ENCODE measurements around the gene SEMA5A. TPM values are rescaled to one million over a fixed set of nuclear protein-coding genes. Genes with fewer than 3 reads are reported as not detected.
A peak's percentile ranks its signal among the peaks of the same experiment; 100 is the strongest.

Gene SEMA5A
- total and polyA plus RNA-seq, 11 donors = 4.6 to 71.5 (median 33.8) TPM

DNA sequence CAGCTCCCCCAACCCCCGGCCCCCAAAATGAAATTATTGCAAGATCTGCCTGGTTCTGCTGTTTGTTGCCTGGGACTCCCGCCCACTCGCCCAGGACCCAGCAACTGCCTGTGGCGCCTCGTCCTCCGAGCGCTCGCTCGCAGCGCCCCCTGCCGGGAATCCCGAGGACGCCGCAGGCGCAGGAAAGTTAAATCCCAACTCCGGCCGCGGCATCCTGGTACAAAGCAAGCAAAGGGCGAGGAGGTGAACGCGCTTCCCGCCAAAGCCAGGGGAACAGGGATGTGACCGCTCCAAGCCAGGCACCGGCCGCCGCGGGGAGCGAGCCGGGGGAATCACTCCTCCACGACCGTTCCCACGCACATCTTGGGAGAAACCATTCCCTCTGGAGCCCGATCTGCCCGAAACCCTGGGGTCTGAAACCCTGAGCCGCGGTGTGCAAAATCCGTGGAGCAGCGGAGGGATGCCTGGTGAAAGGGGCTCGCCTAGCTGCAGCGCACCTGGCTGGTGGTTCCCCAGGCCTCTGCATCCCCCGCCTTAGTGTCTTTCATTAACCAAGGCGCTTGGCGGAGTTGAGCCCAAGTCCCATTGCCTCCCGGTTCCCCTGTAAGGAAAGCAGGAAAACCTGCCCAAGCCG is 1.3 kb downstream of the SEMA5A start:
- peaks cover 0 to 10% (median 8%) of the 10 kb centered on the region in 9 donors for H3K36me3 ChIP-seq
- H3K4me1 ChIP-seq = peaks cover 0 to 57% (median 12%) of the 10 kb centered on the region in 12 donors
- peak; percentile 72 to 78 (median 76) for ATAC-seq
- peak overlapping the region; percentile 65 to 94 (median 78) for H3K4me3 ChIP-seq
- H3K9me3 ChIP-seq = no peaks in the 10 kb centered on the region
- peak; percentile 69 to 91 (median 78) for TF ChIP-seq CTCF (IDR thresholded peaks at IDR 0.05)
- TF ChIP-seq POLR2A (IDR thresholded peaks at IDR 0.05) = peak in 1 of 2 donors; percentile 39
- 0 to 1% (median 1%) methylated on average over 20 to 45 of the region's 45 CpGs for WGBS, 4 donors
- intact Hi-C loops (cut with DNase I) = loop anchor here in 9 of 10 donors (1.0 to 10.0 kb wide), 16 partner anchors 30 to 590 kb away; no protein-coding TSS in a partner anchor
- H3K27ac ChIP-seq = peak overlapping the region; percentile 34 to 94 (median 83)
- DNase-seq = peak; percentile 83 to 92 (median 86)
- peaks cover 0 to 29% (median 0%) of the 10 kb centered on the region in 9 donors for H3K27me3 ChIP-seq

DNA sequence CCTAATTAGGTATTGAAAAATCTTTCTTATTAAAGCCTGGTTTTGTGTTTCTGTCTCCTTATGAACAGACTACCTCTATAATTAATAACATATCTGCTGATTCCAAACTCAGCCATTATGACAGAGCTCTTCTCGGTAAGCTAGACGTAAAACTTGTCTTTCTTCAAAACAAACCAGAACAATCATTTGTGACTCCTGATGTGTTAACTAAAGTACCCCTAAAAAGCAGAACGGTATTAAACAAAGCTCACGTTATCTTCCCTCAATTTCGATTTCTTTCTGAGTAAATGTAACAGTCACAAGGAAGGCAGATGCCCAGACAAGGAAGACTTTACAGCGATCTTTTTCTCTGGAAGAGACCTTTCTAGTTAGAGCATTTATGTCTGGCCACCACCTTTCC is 1.8 kb downstream of the SEMA5A start:
- 6 to 15% (median 9%) methylated on average over 6 of the region's 6 CpGs for WGBS, 4 donors
- DNase-seq = no peak
- H3K4me1 ChIP-seq = peaks cover 0 to 57% (median 12%) of the 10 kb centered on the region in 12 donors
- H3K27me3 ChIP-seq = peaks cover 0 to 29% (median 0%) of the 10 kb centered on the region in 9 donors
- intact Hi-C loops (cut with DNase I) = loop anchor here in 9 of 10 donors (1.0 to 10.0 kb wide), 13 partner anchors 30 to 591 kb away; no protein-coding TSS in a partner anchor
- ATAC-seq = peak in 3 of 4 donors; percentile 0 to 3 (median 2)
- TF ChIP-seq POLR2A (IDR thresholded peaks at IDR 0.05) (no peak), CTCF (IDR thresholded peaks at IDR 0.05) (no peak)
- peak overlapping the region in 11 of 12 donors; percentile 65 to 94 (median 79) for H3K4me3 ChIP-seq
- peak overlapping the region; percentile 34 to 94 (median 78) for H3K27ac ChIP-seq
- H3K9me3 ChIP-seq = no peaks in the 10 kb centered on the region
- H3K36me3 ChIP-seq = peaks cover 0 to 5% (median 2%) of the 10 kb centered on the region in 9 donors

GRCh38 chr5:9543311-9543920 is 2.5 kb downstream of the SEMA5A start:
- WGBS, 4 donors = 27 to 35% (median 33%) methylated on average over 10 of the region's 10 CpGs
- H3K4me1 ChIP-seq = peaks cover 0 to 57% (median 12%) of the 10 kb centered on the region in 12 donors
- H3K9me3 ChIP-seq = no peaks in the 10 kb centered on the region
- H3K27me3 ChIP-seq = peaks cover 0 to 29% (median 0%) of the 10 kb centered on the region in 9 donors
- H3K4me3 ChIP-seq = peak overlapping the region in 9 of 12 donors; percentile 66 to 94 (median 81)
- ATAC-seq = no peak
- no peak for DNase-seq
- H3K27ac ChIP-seq = peak overlapping the region; percentile 34 to 94 (median 78)
- H3K36me3 ChIP-seq = no peaks in the 10 kb centered on the region
- intact Hi-C loops (cut with DNase I) = loop anchor here in 9 of 10 donors (5.0 to 10.0 kb wide), 10 partner anchors 41 to 591 kb away; no protein-coding TSS in a partner anchor
- TF ChIP-seq CTCF (IDR thresholded peaks at IDR 0.05) (no peak), POLR2A (IDR thresholded peaks at IDR 0.05) (no peak)

DNA sequence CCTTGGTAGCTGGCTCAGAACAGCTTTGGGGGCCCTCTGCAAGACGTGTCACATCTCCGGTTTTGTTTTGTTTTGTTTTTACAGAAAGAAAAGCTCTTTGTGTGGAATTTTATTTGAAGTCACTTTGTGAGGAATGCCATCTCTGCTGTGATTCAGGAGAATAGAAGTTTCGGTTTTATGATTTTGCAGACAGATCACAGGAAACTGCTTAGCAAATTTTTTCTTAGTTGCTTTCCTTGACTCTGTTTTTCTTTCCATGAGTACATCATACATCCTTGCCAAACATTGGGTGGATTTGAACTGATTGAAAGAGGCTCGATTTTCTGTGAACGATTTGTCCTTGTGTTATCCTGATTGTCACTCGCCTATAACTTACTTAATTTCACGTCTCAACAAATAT is 5.1 kb downstream of the SEMA5A start:
- intact Hi-C loops (cut with DNase I) = loop anchor here in 9 of 10 donors (5.0 to 10.0 kb wide), 10 partner anchors 38 to 594 kb away; no protein-coding TSS in a partner anchor
- DNase-seq = no peak
- 32 to 43% (median 38%) methylated on average over 7 of the region's 7 CpGs for WGBS, 4 donors
- ATAC-seq = no peak
- H3K27ac ChIP-seq = peak overlapping the region in 9 of 12 donors; percentile 0 to 94 (median 30)
- H3K36me3 ChIP-seq = no peaks in the 10 kb centered on the region
- TF ChIP-seq POLR2A (IDR thresholded peaks at IDR 0.05) (no peak), CTCF (IDR thresholded peaks at IDR 0.05) (no peak)
- H3K4me3 ChIP-seq = peak overlapping the region in 4 of 12 donors; percentile 10 to 46 (median 14)
- peaks cover 0 to 22% (median 0%) of the 10 kb centered on the region in 9 donors for H3K27me3 ChIP-seq
- H3K9me3 ChIP-seq = no peaks in the 10 kb centered on the region
- peaks cover 0 to 61% (median 18%) of the 10 kb centered on the region in 12 donors for H3K4me1 ChIP-seq
